ENCODE results near the gene RRAS2. TPM values are rescaled to one million over a fixed set of nuclear protein-coding genes. Genes with fewer than 3 reads are reported as not detected.

The RRAS2 gene
- total and polyA plus RNA-seq, 9 of the 15 experiments (the other 6 are each of a cell fraction or from before 2014, with no cell fraction given), result 9.4 to 47.5 (median 37.6) TPM

DNA sequence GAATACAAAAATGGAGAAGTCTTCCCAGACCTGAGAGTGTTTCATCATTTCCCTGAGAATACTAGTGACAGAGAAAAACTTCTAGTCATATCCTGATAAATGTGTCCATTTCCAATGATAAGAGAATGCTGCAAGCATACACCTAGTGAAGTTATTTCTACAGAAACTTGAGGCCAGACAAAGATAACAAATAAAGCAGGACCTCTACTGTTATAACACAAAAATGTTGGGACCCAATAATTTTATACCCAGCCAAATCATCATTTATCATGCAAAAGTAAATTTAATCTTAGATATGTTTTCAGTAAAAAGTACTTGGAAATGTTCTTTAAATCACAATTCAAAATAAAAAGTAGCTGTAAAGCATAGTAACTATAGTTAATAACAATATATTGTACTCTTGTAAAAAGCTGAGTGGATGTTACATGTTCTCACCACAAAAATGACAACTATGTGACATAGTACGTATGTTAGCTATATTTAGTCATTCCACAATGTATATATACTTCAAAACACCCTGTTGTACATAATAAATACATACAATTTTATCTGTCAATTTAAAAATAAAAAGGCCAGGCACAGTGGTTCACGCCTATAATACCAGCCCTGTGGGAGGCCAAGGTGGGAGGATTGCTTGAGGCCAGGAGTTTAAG lies 12.6 kb downstream of the RRAS2 start:
- POLR2A ChIA-PET, result no interaction called here
- peaks cover 3% of the 10 kb centered on the region for H3K9me3 ChIP-seq (replicated peaks; ENCODE audit: control insufficient read depth, insufficient read depth, low read depth, low read length)
- no peak for TF ChIP-seq PHB2 (IDR thresholded peaks at IDR 0.05; ENCODE audit: low read depth)
- TF ChIP-seq ETV5 (CRISPR knock-in tag; IDR thresholded peaks at IDR 0.05; ENCODE audit: low read depth), result no peak
- no peak for TF ChIP-seq ZNF695 (CRISPR knock-in tag; IDR thresholded peaks at IDR 0.05)
- no peak for TF ChIP-seq KLF6 (CRISPR knock-in tag; IDR thresholded peaks at IDR 0.05; ENCODE audit: borderline replicate concordance)
- TF ChIP-seq, protein P1, sequence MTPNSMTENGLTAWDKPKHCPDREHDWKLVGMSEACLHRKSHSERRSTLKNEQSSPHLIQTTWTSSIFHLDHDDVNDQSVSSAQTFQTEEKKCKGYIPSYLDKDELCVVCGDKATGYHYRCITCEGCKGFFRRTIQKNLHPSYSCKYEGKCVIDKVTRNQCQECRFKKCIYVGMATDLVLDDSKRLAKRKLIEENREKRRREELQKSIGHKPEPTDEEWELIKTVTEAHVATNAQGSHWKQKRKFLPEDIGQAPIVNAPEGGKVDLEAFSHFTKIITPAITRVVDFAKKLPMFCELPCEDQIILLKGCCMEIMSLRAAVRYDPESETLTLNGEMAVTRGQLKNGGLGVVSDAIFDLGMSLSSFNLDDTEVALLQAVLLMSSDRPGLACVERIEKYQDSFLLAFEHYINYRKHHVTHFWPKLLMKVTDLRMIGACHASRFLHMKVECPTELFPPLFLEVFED (CRISPR knock-in tag; conservative IDR thresholded peaks at IDR 0.05), result no peak
- TF ChIP-seq PTRF (tag; IDR thresholded peaks at IDR 0.05), result no peak
- no peak for TF ChIP-seq ZNF766 (CRISPR knock-in tag; conservative IDR thresholded peaks at IDR 0.05)
- 0 out of 4 replicates have a peak, but pooled peaks of 1 of the 2 experiments have one; percentile 50 for TF ChIP-seq TRIM24 (IDR thresholded peaks at IDR 0.05)
- TF ChIP-seq, protein P2, sequence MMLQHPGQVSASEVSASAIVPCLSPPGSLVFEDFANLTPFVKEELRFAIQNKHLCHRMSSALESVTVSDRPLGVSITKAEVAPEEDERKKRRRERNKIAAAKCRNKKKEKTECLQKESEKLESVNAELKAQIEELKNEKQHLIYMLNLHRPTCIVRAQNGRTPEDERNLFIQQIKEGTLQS (IDR thresholded peaks at IDR 0.05), result peak; percentile 38; the same call in 1 of the 2 replicates
- TF ChIP-seq, protein P2 (CRISPR knock-in tag; conservative IDR thresholded peaks at IDR 0.05), result no peak
- TF ChIP-seq, protein P3, sequence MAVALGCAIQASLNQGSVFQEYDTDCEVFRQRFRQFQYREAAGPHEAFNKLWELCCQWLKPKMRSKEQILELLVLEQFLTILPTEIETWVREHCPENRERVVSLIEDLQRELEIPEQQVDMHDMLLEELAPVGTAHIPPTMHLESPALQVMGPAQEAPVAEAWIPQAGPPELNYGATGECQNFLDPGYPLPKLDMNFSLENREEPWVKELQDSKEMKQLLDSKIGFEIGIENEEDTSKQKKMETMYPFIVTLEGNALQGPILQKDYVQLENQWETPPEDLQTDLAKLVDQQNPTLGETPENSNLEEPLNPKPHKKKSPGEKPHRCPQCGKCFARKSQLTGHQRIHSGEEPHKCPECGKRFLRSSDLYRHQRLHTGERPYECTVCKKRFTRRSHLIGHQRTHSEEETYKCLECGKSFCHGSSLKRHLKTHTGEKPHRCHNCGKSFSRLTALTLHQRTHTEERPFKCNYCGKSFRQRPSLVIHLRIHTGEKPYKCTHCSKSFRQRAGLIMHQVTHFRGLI (CRISPR knock-in tag; IDR thresholded peaks at IDR 0.05), result no peak
- TF ChIP-seq ZNF717 (CRISPR knock-in tag; IDR thresholded peaks at IDR 0.05), result no peak
- TF ChIP-seq, protein P4, sequence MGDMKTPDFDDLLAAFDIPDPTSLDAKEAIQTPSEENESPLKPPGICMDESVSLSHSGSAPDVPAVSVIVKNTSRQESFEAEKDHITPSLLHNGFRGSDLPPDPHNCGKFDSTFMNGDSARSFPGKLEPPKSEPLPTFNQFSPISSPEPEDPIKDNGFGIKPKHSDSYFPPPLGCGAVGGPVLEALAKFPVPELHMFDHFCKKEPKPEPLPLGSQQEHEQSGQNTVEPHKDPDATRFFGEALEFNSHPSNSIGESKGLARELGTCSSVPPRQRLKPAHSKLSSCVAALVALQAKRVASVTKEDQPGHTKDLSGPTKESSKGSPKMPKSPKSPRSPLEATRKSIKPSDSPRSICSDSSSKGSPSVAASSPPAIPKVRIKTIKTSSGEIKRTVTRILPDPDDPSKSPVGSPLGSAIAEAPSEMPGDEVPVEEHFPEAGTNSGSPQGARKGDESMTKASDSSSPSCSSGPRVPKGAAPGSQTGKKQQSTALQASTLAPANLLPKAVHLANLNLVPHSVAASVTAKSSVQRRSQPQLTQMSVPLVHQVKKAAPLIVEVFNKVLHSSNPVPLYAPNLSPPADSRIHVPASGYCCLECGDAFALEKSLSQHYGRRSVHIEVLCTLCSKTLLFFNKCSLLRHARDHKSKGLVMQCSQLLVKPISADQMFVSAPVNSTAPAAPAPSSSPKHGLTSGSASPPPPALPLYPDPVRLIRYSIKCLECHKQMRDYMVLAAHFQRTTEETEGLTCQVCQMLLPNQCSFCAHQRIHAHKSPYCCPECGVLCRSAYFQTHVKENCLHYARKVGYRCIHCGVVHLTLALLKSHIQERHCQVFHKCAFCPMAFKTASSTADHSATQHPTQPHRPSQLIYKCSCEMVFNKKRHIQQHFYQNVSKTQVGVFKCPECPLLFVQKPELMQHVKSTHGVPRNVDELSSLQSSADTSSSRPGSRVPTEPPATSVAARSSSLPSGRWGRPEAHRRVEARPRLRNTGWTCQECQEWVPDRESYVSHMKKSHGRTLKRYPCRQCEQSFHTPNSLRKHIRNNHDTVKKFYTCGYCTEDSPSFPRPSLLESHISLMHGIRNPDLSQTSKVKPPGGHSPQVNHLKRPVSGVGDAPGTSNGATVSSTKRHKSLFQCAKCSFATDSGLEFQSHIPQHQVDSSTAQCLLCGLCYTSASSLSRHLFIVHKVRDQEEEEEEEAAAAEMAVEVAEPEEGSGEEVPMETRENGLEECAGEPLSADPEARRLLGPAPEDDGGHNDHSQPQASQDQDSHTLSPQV (IDR thresholded peaks at IDR 0.05), result no peak
- peak; percentile 54; the same call in 1 of the 2 replicates for TF ChIP-seq TRIM28 (IDR thresholded peaks at IDR 0.05)
- no peak for TF ChIP-seq NFXL1 (CRISPR knock-in tag; IDR thresholded peaks at IDR 0.05)
- TF ChIP-seq ZNF583 (CRISPR knock-in tag; IDR thresholded peaks at IDR 0.05), result no peak

More for the DNA sequence above, 12.6 kb downstream of the RRAS2 start:
- Histone ChIP-seq H3K27me3 (ENCODE audit: control insufficient read depth in 2 of 2, insufficient read depth in 2 of 2, low read length in 2 of 2) (no peaks in the 10 kb centered on the region), H3K9ac (ENCODE audit: insufficient read depth in 1 of 2, low read depth in 2 of 2, low read length in 2 of 2) (no peak overlapping the region), H3K36me3 (ENCODE audit: control insufficient read depth, insufficient read depth, low read length) (no peaks in the 10 kb centered on the region), H3K79me2 (ENCODE audit: control insufficient read depth, insufficient read depth, low read length) (peaks cover 85% of the 10 kb centered on the region), H2AFZ (ENCODE audit: low read depth, low read length) (no peak overlapping the region), H3K4me2 (ENCODE audit: insufficient read depth, low read length) (no peak overlapping the region), H4K20me1 (replicated peaks; ENCODE audit: control insufficient read depth, insufficient read depth, low read length) (no peaks in the 10 kb centered on the region), H3K4me1 (replicated peaks in 1 of 2; ENCODE audit: control insufficient read depth in 2 of 2, insufficient read depth in 2 of 2, low read length in 2 of 2) (no peaks in the 10 kb centered on the region), H3K9me1 (ENCODE audit: control insufficient read depth, insufficient read depth, low read length) (no peaks in the 10 kb centered on the region), H3K27ac (ENCODE audit: extremely low read depth, low read depth, low read length) (no peak overlapping the region), H3K4me3 (no peak overlapping the region)
- FAIRE-seq (no peak), DNase-seq (ENCODE audit: extremely low read depth in 1 of 4, low spot score in 3 of 4) (no peak), ATAC-seq (no peak)
- BruUV-seq (replicated peaks), result no TSS peak
- CTCF ChIA-PET (ENCODE audit: low intra/inter-chr PET ratio), result no interaction called here
- in situ Hi-C loops (cut with MboI) (no loop called here), intact Hi-C loops (cut with micrococcal nuclease) (no loop called here)
- 96% methylated on average over 2 of the region's 2 CpGs for WGBS (ENCODE audit: insufficient coverage, low coverage, missing lambda C conversion rate)
